ENCODE measurements around the gene C4orf54.

The C4orf54 gene

DNA sequence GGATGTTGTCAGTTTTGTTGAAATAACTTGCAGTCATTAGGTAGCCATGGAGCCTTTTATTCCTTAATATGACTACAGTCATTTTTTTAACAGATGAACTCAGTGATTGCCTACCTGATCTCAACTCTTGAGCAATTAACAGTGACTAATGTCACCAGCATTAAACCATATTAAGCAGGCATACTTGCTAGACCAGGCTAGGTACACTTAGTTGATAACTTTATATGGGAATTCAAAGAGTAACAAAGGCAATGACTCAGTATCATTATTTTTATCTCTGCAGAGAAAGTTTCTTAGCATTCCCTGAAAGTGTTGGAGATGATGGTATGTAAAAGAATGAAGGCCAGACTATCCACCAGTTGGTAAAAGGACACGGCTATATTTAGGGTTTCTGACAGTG, at the start of gene C4orf54:
TSS of gene C4orf54 (minus strand) at position 31 of the 400 bp plus-strand sequence. CDS start 3,180 bp downstream, outside the sequence.
- no peak for FAIRE-seq

DNA sequence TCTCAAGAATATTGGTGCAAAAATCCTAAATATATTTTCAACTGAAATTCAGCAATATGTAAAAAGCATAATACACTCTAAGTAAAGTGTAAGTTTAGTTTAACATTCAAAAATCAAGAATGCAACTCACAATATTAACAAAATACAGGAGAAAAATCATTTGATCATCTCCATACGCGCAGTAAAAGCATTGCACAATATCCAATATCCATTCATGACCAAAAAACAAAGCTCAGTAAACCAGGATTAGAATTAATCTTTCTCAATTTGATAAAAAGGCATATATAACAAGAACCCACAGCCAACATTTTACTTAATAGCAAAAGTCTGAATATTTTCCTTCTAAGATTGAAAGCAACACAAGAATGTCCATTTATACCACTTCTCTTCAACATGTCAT, 48.3 kb upstream of the C4orf54 start:
- FAIRE-seq = no peak

DNA sequence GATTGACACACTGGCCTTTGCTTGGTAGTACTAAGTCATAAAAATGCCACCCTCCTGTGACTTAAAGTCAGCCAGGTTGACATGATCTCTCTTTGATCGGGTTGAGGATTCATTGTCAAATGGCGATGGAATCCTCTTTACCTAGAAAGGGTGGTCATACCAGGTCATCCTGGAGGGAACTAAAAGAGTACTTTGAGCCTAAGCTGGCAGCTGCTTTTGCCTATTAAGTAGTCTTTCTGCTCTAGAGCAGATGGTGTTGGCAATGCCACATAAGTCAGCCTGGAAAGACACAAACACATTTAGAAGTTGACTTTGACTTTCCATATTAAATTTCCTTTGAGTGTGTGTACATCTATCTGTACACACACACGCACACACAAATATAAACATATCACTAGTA, 39.2 kb upstream of the C4orf54 start:
- FAIRE-seq = no peak

DNA sequence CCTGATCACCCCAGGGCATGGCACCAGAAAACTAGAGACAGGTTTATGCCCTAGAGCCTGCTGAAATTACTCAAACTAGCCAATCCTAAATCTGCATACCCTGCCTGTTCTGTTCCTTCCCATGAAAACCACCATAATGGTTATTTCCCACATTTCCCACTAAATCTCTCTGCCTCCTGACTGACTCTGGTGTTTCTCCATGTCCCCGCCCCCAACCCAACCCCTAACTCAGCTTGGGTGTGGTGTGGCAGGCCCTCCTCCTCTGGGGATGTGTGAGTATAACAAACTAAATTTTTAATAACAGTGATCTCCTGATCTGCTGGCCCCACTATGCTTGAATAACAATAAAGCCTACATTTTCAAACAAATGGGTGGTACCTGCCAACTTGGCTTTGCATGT, 35.5 kb upstream of the C4orf54 start:
- FAIRE-seq = no peak

DNA sequence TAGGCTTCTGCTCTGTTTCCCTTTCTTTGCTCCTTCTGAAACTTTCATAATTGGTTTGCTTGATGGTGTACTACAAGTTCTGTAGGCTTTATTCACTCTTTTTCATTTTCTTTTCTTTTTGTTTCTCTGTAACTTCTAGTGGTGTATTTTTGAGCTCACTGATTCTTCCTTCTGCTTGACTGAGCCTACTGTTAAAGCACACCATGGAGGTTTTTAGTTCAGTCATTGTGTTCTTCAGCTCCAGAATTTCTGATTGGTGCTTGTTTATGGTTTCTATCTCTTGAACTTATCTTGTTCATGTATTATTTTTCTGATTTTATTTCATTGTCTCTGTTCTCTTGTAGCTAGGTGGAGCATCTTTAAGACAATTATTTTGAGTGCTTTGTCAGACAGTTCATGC, 33.4 kb upstream of the C4orf54 start:
- no peak for FAIRE-seq

DNA sequence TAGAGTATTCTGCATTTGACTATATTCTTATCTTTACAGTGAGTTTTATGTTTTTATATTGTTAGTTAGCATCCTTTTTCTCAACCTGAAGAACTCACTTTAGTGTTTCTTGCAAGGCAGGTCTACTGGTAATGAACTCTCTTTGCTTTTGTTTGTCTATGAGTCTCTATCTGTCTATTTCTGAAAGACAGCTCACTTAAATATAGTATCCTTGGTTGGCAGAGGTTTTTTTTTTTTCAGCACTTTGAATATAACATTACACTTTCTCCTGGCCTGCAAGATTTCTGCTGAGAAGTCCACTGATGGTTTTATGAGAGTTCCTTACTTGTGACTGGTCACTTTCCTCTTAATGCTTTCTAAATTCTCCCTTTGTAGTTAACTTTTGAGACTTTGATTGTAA, 32.8 kb upstream of the C4orf54 start:
- no peak for FAIRE-seq

DNA sequence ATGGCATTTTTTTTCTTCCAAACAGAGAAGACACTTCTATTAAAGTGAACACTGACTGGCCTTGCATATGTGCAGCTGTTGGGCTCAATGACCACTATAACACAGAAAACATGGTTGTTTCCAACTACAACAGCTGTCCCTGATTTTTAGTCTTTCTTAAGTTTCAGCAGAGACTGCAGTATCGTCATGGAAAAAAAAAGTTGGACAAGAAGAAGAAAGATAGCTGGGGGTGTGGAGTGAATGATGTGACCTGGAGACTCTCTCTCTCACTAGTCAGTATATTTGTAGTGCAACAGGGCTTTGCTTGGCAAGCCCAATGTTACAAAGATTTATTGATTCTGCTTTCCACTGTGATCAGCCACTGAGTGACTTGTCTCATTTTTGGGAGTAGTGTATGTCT, 29.5 kb upstream of the C4orf54 start:
- FAIRE-seq = no peak

DNA sequence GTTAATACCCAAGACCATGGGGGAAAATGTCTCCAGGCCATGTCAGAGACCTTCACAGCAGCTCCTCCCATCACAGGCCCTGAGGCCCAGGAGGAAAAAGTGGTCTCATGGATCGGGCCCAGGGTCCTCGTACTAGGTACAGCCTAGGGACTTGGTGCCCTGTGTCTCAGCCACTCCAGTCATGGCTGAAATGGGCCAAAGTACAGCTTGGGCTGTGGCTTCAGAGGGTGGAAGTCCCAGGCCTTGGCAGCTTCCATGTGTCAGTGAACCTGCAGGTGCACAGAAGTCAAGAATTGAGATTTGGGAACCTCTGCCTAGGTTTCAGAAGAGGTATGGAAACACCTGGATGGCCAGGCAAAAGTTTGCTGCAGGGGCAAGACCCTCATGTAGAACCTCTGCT, 27.6 kb upstream of the C4orf54 start:
- no peak for FAIRE-seq

DNA sequence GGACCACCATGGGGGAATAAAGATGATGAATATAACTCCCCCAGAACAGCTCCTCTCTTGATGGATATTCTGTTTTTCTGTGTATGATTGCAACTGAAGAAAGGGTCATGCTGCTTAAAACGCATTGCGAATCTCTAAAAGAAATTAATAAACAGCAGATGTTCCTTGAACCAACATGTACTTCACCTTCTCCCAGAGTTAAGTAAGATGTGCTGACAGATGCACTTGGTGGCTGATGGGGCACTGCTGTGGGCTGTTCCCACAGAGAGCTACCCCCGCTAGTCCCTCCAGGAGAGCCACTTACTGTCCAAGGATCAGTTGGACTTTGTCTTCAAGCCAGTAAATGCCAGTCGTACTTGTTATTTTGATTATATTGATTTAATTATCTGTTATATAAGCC, 26.3 kb upstream of the C4orf54 start:
- no peak for FAIRE-seq

DNA sequence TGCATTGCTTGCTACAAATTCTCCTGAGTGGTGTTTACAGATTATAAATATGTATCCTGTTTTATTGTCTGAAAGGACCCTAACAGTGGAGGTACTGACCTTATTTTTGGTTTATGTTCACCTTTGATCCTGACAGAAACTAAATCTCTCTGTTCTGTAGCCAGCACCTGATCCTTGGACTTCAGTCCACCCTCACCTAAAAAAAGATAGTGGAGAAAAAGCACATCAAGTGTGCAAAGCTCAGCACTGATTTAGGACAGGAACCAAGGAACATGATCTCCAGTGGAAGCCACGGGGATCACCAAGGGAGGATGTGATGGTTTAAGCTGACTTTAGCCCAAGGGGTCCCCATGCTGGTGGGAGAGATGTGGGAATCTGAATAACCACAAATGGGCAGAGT, 22.3 kb upstream of the C4orf54 start:
- no peak for FAIRE-seq

DNA sequence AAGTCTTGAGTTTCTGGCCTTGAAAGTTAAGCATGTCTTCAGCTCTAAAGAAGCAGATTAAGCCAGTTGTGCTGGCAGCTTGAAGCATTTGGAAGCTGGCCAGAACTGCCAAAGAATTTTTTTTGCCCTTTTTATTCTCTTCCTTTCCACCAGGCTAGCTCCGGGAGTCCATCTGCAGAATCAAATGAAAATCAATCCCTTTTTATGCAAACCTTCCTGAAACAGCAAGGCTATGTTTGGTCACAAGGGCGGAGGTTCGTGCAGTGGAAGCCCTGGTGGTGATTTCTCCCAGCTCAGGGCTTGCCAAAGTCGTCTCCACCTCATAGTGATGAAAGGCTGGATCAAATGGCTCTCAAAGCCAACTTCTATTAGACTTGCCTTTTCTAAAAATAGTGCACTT, 21.6 kb upstream of the C4orf54 start:
- FAIRE-seq = no peak

DNA sequence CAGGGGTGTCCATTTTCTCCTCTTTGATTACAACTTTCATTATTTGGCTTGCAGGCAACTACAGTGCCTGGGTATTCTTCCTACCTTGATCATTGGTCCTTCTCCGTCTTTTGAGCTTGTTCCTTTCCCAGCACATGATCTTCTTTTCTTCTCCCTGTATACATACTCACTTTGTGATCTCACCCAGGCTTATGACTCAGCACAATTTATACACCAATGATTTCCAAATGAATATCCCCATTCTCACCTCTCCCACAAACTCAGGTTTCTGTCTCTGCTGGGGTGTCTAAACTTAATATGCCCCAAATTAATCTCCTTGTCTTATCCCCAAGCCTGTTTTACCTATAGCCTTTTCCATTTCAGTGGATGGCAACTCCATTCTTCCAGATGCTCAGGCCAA, 19.5 kb upstream of the C4orf54 start:
- no peak for FAIRE-seq

DNA sequence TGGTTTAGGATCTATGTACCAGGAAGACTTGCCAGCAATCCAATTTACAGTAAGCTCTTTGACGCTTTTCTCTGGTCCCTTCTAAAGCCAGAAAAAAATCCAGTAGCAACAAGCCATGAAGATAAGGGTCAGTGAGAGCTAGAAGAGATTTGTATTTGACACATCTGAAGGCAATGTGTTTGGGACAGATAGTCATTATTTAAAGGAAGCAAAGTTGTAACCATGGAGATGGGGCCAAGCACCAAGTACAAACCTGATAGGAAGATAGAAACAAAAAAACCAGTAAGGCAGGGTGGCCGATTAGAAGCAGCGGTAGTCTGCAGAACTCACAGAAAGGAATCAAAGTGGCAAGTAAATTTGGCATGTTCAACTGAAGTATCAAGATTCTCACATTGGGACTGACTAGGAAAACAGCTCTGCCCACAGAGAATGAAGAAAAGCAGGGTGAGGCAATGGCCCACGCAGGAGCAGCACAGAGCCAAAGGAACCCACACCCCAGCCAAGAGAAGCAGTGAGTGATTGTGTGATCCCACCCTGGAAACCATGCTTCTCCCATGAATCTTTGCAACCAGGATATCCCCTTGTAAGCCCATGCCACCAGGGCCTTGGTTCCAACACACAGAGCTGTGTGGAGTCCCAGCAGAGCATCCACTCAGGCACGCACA, 12.9 kb upstream of the C4orf54 start:
- FAIRE-seq = no peak

DNA sequence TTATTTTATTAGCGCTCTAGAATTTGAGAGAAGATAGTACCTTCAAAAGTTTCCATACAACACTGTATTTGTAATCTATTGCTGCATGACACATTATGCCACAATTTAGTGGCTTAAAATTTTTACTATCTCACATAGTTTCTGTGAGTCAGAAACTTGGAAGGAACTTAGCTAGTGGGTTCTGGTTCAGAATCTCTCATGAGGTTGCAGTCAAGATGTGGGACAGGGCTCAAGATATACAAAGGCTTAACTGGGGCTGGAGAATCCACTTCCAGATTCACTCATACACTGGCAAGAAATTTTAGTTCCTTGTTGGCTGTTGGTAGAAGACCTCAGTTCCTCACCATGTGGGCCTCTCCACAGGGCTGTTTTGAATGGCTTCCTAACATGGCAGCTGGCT, 11.5 kb upstream of the C4orf54 start:
- FAIRE-seq = no peak

DNA sequence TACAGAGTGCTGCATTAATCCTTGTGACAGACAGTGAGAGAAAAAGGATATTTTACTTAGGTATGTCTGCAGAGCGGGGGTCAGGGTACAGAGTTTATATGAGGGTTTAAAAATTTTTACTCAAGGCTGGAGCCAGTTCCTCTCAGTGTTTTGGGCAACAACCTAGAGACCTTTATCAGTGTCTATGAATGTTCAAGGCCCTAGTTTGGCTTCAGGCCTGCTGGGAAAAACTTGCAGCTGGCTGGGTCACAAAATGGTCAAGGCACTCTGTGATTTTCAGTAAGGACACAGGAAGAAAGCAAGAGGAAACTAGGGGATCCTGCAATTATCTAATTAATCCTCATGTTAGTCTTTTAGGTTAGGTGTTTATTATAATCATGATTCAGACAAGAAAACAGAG, 10.8 kb upstream of the C4orf54 start:
- FAIRE-seq = no peak

DNA sequence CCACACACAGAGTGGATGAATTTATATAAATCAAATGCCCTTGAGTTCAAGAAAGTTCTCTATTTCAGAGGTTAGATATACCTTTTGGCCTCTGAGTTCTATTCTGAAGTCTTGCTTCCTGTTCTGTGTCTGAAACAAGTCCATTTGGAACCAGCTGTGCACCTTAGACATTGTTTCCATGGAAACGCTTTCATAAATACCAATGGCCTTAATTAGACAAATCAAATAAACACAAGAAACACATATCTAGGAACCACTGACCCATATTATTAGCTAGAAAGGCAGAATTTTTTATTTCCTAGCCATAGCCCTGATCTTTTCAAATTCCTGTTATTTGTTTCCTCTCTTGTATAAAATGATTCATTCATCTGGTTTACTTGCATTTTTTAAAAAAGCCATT, 8.4 kb upstream of the C4orf54 start:
- FAIRE-seq = no peak

DNA sequence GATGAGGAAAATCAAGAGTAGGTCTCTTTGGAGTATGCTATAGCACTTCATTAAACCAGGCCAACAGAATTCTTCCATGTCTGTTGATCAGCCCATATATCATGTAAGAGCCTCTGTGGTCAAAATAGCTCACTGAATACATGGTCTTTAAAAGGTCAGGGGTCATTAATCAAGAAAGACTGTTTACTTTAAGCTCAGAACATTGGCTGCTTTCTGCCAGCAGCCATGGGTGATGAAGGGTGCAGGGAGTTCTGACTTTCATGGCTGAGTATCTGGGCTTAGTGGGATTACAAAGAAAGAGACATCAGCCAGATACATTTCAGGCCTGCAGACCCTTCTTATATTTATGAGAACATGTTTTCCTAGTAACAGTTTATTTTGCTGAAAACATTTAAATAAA, 7.1 kb upstream of the C4orf54 start:
- FAIRE-seq = no peak

DNA sequence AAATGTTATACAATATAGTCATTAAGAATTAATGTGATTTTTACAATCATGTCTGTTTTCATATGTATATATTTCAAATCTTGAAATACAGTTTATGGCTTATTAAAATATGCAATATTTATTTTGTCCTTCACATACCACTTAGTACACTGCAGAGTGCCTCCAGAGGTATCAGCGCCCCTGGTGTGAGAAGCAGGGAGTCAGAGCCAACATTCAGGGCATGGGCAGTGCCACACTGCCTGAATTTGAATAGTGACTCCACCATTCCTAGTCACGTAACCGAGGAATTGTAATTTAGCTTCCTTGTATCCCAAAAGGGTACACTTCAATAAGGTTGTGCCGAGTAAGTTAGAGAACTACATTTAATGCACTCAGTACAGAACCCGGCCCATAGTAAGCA, 4.3 kb upstream of the C4orf54 start:
- FAIRE-seq = no peak

DNA sequence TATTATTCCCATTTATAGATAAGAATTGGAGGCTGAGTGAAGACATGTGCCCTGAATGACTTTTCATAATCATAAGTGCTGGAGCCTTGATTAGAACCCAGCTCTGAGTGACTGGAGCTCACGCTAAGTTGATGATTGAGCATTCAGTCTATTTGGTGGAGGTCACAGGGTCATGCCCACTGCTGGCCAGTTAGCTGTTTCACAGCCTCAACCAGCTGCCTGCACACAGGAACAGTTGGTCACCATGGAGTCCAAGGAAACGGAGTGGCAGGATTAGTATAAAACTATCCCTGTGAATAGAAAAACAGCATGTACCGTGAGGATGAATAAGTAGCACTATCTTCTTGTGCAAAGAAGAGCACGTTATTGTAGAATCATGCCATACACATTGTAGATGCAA, 1.0 kb upstream of the C4orf54 start:
- FAIRE-seq = no peak

DNA sequence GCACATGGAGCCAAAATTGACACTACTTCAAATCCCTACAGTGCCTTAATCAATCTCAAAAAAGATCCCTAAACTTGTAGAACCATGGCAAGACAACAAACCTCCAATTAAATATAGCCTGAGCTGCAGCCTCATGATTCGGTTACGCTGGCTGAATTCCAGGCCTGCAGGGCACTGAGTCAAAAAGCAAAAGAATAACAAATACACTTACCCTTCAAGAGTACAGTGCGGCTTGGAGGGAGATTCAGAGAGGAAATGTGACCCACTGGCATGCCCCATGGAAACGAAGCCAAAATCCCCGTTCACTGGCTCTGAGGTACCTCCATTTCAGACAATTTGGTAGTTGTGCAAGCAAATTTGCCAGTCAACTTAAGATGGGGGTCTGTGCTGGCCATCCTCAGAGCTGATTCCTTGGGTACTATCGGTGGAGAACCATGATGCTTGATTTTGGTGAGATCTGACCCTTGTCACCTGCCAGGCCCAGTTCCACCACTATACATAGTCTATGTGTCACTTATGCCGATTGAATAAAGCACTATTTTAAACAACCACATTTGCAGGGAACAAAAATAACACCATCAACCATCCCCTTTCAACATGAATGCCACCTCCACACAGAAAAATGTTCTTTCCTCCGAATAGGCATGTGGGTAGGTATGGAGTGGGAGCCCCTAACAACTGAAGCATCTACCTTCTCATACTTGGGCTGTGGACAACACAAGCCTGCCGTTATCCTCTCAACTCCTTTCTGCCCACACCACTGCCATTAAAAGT, 2.1 kb downstream of the C4orf54 start:
- FAIRE-seq = no peak

DNA sequence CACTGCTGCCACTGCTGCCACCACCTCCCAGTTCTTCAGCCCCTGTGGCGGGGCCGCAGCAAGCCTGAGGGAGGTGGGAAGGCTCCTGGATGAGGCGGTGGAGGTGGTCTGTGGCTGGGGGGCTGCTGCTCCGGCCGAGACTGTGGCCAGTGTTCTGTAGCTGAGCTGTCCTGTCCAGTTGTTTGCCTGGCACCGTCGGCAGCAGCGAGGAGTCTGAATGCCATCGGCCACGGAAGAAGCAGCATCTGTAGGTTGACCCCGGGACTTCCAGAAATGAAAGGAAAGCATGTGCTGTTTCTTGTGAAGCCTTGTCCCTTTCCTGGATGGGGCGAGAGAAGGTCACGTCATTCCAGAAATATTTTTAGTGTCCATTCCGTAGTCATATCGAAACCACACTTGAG, 3.3 kb downstream of the C4orf54 start:
- FAIRE-seq = no peak

DNA sequence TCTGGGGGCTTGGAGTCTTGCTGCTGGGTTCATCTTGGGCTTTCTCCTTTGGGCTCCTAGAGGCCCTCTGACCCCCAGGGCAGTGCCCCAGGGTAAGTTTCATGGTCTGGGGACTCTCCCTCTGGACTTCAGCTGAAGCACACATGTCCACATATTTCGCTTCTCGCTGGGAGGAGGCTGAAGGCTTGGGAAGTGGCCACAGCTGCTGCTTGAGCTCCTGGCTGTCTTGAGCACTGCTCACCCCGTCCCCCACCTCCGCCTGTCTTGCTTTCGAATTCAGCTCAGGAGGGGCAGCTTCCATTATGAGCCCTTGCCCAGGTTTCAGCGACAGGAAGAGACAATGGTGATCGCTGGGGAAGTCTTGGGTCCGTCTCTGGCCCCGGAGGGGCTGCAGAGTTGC, 3.7 kb downstream of the C4orf54 start:
- no peak for FAIRE-seq

DNA sequence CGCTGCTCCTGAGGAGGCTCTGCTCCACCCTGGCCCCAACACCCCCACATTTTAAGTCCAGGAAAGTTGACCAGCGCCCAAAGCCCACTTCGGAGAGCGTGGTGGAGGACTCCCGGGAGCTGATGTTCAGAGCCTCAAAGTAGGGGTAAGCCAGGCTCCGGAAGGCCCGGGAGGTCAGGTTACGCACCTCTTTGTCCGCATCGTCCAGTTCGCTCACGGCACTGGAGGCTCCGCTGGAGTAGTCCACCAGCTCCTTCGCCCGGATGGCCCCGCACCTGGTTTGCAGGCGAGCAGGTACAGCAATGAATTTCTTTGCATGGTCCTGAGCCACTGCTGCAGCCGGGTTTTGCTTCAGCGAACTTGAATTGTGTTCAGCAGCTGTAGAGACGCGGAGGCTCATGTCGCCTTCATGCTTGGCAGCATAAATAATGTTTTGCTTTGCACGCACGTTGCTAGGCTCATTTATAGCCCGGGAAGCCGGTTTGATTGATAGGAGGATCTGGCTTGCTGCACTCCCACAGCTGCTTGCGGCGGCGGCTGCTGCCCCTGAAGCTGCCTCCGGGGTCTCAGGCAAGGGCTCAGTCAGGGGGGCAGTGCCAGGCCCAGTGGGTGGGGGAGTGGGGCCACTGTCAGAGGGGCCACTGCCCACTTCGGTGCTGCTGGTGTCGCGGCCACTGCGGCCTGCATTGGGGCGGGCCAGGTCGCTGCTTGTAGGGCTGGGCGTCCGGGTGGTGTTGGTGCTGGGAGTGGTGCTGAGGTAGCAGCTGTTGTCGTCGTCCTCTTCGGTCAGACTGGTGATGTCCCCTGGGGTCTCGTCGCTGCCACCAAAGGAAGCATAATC, 4.8 kb downstream of the C4orf54 start:
- no peak for FAIRE-seq
